BE2C (cell line): ENCODE measurements around the gene CHI3L1.

Experiments used
- DNase-seq: peaks from one replicate; pipeline ENCODE4 v3.0.0-alpha.2; 2020
- H3K27me3 ChIP-seq: fragments of 250-450 bp; sonication (Bioruptor Pico); 2 replicates; pipeline ENCODE4 v1.5.1; 2020; ENCODE audit warnings: mild to moderate bottlenecking
- H3K36me3 ChIP-seq: fragments of 250-450 bp; sonication (Bioruptor Pico); 2 replicates; pipeline ENCODE4 v1.5.1; 2020; ENCODE audit warnings: mild to moderate bottlenecking
- H3K4me1 ChIP-seq: fragments of 250-450 bp; sonication (Bioruptor Pico); 2 replicates; pipeline ENCODE4 v1.5.1; 2020
- H3K4me3 ChIP-seq: 2 replicates; pipeline ENCODE4 v1.5.1; 2011; ENCODE audit warnings: low read depth, low read length
- H3K9me3 ChIP-seq: fragments of 250-450 bp; sonication (Bioruptor Pico); 2 replicates; pipeline ENCODE4 v1.5.1; 2020
- TF ChIP-seq, protein P1 (sequence below): IDR thresholded peaks from 2 replicates; pipeline ENCODE4 v1.5.1; 2012; ENCODE audit warnings: mild to moderate bottlenecking, low read depth, low read length

CHI3L1 gene

DNA sequence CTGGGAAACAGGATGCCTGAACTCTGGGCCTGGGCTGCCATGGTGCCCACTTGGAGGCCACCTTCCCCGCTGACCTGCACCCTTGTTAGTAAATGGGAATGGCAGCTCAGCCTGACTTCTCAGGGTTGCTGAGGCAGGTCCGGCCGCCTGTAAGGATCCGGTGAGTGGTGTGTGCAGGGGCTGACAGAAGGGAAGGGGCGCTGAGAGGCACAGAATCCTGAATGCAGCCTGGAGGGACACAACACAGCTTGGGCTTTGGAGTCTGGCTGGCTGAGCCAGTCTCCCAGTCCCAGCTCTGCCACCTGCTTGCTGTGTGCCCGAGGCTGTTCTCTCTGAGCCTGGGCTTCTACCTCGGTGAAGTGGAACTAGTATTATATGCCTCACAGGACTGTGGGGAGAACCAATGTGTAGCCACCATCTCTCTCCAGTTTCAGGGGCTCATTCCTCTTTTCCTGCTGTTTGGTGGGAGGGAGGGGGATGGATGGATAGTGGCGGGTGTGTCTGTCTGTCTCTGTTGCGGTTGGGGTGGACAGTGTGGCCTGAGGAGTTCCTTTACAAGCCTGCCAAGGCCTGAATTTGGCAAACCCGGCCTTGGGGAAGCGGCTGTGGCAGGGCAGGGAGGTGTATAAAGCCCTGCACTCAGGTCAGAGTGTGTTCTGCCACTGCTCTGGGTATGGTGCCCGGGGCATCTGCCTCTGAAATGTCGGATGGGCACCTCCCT is 41.0 kb downstream of the CHI3L1 start:
- DNase-seq, result peak; percentile 49
- H3K27me3 ChIP-seq, result no peaks in the 10 kb centered on the region
- no peaks in the 10 kb centered on the region for H3K36me3 ChIP-seq
- TF ChIP-seq, protein P1, sequence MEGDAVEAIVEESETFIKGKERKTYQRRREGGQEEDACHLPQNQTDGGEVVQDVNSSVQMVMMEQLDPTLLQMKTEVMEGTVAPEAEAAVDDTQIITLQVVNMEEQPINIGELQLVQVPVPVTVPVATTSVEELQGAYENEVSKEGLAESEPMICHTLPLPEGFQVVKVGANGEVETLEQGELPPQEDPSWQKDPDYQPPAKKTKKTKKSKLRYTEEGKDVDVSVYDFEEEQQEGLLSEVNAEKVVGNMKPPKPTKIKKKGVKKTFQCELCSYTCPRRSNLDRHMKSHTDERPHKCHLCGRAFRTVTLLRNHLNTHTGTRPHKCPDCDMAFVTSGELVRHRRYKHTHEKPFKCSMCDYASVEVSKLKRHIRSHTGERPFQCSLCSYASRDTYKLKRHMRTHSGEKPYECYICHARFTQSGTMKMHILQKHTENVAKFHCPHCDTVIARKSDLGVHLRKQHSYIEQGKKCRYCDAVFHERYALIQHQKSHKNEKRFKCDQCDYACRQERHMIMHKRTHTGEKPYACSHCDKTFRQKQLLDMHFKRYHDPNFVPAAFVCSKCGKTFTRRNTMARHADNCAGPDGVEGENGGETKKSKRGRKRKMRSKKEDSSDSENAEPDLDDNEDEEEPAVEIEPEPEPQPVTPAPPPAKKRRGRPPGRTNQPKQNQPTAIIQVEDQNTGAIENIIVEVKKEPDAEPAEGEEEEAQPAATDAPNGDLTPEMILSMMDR, result no peak
- no peak overlapping the region for H3K4me3 ChIP-seq
- no peaks in the 10 kb centered on the region for H3K9me3 ChIP-seq
- peaks cover 48% of the 10 kb centered on the region for H3K4me1 ChIP-seq

DNA sequence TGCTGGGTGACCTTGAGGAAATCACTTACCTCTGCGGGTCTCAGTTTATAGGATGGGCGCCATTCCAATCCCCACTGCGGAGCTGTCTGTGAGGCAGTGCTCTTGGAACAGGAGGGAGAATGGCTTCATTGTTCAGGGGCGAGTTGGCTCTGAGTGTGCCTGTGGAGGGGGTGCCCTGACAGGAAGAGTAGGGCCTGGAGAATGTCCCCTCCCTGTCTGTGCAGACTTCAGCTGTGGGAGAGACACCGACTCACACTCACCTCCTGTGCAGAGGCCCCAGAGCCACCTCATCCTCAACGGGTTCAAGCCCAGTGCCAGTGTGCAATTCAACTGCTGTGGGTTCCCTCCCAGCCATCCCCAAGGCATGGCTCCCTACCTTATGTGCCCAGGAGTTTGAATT is 41.8 kb downstream of the CHI3L1 start:
- H3K9me3 ChIP-seq, result no peaks in the 10 kb centered on the region
- H3K27me3 ChIP-seq, result no peaks in the 10 kb centered on the region
- DNase-seq, result no peak
- TF ChIP-seq, protein P1, result no peak
- no peaks in the 10 kb centered on the region for H3K36me3 ChIP-seq
- no peak overlapping the region for H3K4me3 ChIP-seq
- H3K4me1 ChIP-seq, result peaks cover 46% of the 10 kb centered on the region

DNA sequence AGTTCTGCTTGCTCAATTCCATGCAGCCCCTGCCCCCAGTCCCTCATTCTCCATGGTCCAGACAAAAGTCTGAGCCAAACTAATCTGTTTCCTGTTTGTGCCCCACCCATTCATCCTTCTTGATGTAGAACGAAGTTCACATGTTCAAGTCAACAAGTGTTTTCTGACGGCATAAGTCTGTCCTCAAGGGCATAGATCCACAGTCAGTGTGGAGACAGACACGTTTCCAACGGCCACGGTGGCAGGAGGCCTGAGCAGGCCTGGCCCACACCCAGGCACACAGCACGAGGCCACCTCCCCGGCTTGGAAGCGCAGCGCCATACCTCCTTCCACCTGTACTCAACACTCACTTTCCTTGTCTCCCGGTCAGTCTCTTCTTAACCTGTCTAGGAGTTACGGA is 42.9 kb downstream of the CHI3L1 start:
- H3K36me3 ChIP-seq, result no peaks in the 10 kb centered on the region
- no peaks in the 10 kb centered on the region for H3K9me3 ChIP-seq
- no peak overlapping the region for H3K4me3 ChIP-seq
- peaks cover 42% of the 10 kb centered on the region for H3K4me1 ChIP-seq
- no peaks in the 10 kb centered on the region for H3K27me3 ChIP-seq
- TF ChIP-seq, protein P1, result no peak
- no peak for DNase-seq

DNA sequence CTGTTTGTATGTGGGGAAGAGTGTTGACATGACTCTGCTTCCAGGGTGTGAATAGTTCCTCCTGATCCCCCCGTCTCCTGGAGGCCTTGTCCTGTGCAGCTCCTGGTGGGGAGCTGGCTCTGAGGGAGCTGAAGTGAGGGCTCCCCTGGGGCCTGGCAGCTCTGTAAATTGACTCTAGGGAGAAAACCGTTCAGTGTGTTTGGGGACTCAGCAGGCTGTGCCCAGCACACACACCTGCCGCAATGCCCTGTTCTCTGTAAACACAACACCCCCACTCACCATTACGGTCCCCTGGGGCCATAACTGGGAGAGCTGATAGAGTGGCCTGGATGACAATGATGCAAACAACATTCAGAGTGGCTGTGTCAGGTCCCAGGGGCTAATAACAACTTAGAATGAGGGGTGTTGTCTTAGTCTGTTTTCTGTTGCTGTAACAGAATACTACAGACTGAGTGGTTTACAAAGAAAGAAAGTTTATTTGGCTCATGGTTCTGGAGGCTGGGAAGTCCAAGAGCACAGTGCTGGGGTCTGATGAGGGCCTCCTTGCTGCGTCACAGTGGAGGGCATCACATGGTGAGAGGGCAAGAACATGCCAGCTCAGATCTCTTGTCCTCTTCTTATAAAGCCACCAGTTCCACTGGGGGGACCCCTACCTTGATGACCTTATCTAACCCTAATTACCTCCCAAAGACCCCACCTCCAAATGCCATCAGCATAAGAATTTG is 43.7 kb downstream of the CHI3L1 start:
- peak; percentile 84 for DNase-seq
- TF ChIP-seq, protein P1, result no peak
- H3K4me3 ChIP-seq, result no peak overlapping the region

DNA sequence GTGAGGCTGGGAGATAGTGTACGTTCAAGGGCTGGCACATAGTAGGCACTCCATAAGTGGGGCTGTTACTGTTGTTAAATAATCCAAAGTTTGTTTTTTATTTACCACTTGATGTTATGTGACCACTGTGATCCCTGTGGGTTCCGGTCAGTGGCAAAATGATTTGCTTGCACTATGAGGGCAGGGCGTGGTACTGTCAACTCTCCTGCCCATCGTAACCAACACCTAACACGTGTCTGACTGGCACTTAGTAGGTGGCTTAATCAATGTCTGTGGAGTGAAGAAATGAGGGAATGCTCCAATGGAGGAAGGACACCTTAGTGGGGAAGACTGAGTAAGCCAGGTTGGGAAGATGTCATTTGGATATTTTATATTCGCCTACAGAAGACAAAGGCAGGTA is 44.4 kb downstream of the CHI3L1 start:
- Histone ChIP-seq H3K9me3 (no peaks in the 10 kb centered on the region), H3K27me3 (no peaks in the 10 kb centered on the region), H3K4me3 (no peak overlapping the region), H3K4me1 (peaks cover 35% of the 10 kb centered on the region), H3K36me3 (no peaks in the 10 kb centered on the region)
- TF ChIP-seq, protein P1, result no peak
- no peak for DNase-seq

More for the DNA sequence above, 43.7 kb downstream of the CHI3L1 start:
- no peaks in the 10 kb centered on the region for H3K9me3 ChIP-seq
- no peaks in the 10 kb centered on the region for H3K36me3 ChIP-seq
- H3K27me3 ChIP-seq, result no peaks in the 10 kb centered on the region
- H3K4me1 ChIP-seq, result peaks cover 35% of the 10 kb centered on the region
